ENCODE measurements around the gene ICAM1.

Gene ICAM1

DNA sequence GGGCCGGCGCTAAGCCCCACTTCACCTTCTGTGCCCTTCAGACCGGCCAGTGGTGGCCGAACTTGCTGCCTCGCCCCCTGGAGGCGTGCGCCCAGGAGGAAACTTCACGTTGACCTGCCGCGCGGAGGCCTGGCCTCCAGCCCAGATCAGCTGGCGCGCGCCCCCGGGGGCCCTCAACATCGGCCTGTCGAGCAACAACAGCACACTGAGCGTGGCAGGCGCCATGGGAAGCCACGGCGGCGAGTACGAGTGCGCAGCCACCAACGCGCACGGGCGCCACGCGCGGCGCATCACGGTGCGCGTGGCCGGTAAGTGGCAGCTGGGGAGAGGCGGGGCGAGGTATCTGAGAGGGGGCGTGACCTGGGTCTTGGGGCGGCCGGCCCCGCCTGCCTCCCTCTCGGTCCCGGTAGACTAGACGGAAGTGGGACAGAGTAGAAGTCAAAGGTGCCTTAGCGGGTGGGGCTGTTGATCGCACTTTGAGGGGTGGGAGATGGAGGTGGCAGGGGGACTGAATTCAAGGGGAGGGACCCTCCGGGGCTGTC lies 24.5 kb downstream of the ICAM1 start:
- no peak for DNase-seq

DNA sequence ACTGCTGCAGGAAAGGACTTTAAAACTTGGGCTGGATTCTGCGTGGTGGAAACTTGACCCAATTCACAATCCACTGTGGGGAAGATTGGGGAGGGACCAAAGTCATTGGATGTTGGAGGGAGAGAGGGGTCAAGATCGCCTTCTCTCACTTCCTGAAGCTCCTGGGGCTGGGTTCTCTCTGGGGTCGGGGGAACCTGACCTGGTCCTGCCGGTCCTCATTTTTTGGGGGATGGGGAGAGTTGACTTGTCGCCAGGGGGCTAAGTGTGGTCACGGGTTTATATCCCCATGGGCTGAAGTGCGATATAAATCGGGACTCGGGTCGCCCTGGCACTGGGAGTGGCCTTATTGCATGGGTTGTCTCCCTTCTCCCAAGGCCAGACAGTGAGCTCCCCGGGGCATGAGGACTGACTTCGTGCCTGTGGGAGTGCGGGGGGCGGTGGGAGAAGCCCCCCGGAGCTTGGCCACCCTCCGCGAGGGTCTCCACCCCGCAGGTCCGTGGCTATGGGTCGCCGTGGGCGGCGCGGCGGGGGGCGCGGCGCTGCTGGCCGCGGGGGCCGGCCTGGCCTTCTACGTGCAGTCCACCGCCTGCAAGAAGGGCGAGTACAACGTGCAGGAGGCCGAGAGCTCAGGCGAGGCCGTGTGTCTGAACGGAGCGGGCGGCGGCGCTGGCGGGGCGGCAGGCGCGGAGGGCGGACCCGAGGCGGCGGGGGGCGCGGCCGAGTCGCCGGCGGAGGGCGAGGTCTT lies 25.1 kb downstream of the ICAM1 start:
- DNase-seq, result no peak

DNA sequence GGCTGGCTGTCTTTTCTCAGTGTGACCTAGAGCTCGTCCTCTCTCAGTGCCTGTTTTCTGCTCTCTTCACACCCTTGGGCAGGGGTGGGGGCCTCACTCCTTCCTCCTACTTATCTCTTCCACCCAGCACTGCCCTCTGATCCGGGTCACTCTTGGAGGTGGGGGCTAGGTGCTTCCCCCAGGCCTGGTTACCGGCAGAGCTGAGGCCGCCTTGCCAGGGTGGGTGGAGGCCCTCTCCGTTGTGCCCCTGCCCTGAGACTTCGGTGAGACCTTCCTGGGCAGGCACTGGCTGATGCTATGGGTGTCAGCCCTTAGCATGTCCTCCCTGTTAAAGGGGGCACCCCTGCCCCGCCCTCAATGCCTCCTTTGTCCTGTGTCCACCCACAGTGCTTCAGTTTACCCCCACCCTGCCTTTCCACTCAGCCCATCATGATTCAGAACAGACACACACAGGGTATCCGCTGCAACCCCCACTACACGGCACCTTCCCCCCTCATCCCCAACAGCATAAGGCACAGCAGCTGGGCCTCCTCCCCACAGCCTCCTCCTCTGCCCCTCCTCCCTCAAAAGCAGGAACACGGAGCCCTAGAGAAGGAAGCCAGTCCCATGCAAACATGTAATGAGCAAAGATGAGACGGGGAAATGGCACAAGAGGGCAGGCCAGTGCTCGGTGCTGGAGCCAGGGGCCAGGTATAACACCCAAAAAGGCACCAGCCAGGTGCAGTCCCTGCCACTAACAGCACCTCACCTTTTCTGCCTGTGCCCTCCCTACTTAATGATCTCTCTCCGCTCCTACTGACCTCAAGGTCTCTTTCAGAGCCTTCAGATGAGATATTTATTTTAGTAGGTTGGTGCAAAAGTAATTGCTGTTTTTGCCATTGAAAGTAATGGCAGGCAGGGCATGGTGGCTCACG lies 28.9 kb downstream of the ICAM1 start:
- DNase-seq, result no peak

DNA sequence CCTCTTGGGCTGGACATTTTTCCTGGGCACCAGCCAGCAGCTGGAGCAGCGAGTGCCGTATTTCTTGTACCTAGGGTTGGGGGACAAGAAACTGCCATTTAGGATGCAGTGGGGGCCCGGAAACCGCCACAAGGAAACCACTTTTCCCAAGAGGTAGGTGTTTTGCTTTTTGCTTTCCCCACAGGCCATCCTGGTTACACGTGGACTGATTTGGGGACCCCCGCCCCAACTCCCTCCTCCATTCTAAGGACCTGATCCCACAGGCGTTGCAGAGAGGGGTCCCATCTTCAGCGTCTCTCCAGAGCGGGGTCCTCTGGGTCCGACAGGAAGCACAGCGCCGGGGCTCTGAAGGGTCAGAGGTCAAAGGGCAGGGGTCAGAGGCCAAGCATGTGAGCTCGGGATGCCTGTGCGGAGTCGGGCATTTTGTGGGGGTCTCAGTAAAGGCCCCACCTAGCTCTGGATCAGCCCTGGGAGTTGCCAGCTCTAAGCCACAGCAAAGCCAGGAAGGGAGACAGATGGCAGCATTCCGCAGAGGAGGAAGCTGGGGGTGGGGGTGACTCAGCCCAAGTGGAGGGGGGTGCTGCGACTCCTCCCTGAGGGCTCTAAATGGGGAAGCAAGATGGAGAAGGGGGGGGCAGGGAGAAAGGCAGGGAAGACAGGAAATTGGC lies 34.4 kb downstream of the ICAM1 start:
- DNase-seq, result no peak

DNA sequence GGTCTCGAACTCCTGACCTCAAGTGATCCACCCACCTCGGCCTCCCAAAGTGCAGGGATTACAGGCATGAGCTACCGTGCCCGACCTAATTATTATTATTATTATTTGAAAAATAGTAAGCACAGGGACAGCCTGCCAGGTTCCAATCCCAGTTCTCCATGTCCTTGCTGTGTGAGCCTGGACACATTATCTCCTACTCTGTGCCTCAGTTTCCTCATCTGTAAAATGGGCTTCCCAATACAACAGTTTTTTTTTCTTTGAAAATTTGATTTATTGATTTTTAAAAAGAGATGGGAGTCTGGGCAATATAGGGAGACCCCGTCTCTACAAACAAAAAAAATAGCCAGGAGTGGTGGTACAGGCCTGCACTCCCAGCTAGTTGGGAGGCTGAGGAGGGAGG lies 35.4 kb downstream of the ICAM1 start:
- no peak for DNase-seq

DNA sequence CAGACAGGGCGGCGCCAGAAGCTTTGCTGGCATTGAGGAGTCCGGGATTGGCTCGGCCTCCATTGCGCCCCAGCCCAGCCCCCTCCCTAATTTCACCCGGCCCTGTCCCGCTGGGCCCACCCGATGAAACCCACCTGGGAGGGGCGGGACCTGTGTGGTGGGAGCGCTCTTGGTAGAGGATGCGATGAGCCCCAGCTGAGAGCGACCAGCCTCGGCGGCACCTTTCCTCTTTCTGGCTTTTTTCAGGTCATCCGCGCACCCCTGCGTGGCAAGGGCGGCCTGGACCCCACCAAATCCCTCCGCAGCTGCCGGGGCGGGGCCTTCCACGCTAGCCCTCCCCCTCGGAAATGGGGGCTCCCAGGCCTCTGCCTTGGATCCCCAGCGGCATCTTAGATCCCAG lies 38.5 kb downstream of the ICAM1 start, which contains the start of gene ZGLP1:
TSS of gene ZGLP1 (minus strand) at position 393 of the 400 bp plus-strand sequence.
- DNase-seq, result no peak

DNA sequence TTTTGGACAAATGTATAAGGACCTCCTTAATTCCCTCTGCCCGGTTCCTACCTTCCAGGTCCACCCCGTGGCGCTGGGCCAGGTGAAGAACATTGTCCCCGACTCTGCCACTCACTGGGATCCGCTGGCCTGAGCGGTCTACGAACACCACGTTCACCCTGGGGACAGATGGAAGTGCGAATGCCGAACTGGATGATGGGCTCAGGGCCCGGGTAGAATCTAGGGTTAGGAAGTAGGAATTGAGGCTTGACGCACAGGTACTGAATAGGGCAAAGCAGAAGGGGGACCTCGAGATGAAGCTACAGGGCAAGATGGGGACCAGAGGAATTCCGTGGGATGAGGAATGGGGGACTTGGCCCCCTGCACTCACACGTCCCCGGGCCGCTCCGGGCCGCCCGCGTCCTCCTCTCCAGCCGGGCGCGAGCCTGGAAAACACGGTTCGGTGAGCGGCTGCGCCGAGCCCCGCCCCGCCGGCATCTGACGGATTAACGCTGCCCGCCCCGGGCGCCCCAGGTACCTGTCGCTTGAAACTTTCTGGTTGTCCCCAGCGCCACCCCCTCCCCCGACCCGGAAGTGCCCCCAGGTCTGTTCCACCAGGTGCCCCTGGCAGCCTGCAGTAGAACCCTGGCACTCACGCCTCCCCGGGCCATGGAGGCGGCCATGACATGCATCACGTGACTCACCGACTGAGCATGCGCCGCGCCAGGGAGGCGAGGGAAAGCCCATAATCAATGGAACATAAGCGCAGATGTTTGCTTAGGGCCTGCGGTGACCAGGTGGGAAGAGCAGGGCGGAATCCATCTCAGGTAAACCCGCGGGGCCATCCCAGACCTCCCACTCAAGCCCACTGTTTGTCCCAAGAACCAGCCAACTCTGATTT lies 44.7 kb downstream of the ICAM1 start, which contains the start of gene FDX2:
TSS of gene FDX2 (minus strand) at position 681 of the 880 bp plus-strand sequence. CDS start at position 662, 19 bp downstream.
- DNase-seq, result peak; percentile 82 to 87

DNA sequence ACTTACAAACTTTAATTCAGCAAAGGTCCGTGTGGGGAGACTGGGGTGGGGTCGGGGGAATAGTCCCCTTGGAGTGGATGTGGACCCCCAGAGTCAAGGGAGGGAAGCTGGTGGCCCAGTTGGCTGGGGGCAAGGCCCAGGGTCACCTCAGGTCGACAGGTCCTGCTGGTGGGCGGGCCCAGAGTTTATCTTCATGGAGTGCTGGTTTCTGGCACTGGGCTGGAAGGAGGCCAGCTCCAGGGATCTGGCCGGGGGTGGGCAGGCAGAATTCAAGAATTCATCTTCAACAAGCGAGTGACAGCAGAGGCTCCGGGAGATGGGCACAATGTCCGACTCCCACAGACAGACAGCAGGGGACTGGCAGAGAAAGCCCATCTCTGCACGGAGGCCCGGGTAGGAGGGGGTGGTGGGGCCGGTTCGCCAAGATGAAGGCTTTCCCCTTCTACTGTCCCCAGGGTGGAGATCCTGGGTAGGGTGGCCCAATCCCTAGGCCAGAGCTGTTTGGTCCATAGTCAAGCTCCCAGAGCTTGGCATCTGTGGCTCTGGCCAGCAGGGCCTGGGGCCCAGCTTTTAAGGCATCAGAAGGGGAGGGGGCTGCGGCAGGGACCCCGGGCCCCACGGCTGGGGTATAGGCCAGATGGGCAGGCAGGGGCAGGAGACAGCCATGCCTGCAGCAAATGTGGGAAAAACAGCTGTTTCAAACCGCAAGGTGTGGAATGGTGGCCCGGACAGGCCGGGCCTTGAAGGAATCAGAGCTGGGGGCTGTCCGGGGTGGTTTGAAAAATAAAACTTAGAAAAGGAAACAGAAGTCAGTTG lies 45.5 kb downstream of the ICAM1 start:
- no peak for DNase-seq

DNA sequence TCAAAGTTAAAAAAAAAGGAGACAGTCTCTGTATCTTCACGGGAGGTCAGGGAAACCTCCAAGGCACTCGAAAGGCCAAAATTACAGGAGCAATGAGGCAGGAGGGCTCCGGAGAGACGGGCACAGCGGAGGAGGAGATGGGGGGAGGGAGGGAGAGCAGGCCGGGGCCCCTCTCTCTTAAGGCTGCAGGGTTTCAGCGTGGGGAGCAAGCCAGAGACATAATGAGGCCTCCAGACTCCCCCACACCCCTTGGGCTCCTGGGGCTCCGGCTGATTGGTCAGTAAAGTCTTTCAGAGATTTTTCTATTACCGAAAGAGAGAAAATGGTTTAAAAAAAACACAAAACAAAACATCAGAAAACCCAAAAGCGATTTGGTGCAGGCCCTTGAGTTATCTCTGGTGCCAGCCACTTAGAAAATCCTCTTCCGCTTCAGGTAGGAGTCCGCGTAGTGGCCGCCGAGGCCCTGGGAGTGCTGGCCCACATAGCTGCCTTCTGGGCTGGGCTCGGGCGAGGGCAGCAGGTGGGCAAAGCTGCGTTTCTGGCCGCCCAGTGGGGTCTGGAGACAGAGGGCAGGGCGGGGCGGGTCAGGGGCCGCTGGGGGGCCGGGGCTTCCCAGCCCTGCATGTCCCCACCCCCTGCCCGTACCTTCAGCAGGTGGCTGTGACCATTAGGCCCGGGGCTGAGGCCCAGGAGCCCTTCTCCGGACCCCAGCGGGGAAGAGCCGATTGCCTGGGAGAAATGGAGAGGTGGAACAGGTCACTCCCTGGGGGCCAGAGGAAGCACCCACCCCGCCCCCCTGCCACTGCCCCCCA lies 46.3 kb downstream of the ICAM1 start:
- no peak for DNase-seq

DNA sequence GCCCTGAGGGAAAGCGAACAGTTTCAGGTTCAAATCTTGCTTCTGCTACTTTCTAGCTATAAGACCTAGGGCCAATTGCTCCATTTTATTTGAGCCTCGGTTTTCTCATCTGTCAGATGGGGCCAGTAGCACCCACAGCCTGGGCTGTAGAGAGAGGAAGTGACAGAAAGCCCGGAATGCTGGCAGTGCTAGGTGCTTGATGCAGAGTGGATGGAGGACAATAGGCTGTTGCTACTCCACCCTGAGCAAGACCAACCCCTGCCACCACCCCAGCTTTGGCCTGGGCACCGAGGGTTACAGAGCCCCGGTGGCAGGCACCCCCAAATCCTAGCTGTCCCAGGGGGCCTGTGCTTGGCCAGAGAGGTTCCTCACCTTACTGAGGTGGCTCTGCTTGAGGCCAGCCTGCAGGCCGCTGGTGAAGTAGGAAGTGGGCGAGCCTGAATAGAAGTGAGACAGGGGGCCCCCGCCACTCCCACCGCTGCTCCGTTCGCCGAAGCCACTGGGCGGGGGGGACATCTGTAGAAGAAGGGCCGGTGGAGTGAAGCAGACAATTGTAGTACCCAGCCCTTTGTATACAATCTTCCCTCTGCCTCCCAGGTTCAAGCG lies 47.0 kb downstream of the ICAM1 start:
- DNase-seq, result no peak

DNA sequence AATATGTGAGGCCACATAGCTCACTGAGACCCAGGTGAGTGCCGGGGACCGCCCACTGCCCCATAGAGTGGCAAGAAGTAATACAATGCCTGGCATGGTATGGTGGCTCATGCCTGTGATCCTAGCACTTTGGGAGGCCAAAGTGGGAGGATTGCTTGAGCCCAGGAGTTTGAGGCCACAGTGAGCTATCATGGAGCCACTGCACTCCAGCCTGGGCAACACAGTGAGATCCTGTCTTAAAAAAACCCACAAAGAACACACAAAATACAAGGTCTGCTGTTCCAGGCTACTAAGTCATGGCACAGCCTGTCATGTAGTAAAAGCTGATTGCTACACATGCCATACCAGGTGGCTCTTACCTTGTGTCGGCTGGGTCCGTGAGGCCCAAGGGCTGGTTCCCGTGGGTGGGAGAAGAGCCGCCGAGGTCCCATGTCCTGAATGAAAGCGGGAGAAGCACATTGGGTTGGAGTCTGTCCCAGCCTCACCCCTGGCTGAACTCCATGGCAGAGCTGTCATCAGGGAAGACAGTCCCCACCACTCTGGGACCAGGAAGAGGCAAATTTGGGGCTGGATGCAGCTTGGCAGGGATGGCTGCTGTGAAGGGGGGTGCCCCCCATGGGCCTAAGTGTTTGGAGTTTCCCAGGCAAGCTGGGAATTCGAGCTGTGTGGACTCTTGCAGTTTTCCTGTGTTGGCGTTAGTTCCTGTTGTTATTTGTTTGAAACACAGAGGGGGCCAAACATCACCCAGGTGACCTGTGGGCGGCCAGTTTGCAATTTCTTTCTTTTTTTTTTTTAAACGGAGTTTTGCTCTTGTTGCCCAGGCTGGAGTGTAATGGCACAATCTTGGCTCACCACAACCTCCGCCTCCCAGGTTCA lies 48.1 kb downstream of the ICAM1 start:
- DNase-seq, result no peak

DNA sequence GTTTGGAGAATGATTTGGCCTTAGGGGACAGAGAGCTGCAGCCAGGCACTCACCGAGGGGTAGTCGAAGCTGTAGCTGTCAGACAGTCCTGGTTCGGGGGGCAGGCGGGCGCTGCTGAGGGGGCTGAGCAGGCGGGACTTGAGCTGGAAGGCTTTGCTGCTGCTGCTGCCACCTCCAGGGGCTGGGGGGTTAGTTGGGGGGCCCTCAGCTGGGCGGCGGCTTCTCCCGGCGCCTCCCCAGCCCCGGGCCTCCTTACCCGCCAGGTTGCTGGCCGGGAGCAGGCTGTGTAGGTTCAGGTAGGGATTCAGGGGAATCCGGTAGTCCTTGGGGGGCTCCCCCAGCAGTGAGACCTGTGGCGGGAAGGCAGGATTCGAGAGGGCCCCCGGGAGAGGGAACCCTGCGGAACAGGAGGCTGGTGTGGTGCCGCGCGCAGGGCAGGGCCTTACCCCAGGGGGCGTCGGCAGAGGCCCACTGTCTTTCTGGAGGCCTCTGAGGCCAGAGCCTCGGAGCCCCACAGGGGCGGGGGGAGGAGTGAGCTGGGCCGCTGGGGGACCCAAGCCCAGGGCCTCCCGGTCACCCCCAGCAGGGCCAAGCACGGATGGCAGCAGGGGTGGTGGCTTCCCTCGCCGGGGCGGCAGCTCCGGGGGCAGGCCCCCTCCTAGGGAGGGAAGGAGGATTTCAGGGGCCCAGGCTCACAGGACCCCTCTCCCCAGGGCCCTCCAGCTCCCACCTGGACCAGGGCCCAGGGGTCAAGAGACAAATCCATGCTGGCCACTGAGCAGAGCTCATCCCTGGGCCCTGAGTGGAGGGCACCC lies 49.9 kb downstream of the ICAM1 start:
- DNase-seq, result no peak

DNA sequence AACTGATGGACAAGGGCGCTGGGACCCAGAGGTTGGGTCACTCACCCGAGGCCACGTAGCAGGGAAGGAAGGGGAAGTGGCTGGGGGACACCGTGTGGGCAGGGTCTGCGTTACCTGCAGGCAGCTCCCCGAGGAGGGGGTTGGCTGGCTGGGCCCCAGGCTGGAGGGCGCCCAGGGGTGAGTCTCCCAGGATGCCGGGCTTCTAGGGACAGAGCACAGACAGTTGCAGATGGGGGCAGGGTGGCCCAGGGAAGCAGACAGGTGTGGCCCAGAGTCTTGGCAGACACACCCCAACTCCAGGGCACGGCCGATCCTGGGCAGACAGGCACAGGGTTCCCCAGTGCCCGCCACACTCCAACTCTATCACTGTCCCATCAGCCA lies 50.5 kb downstream of the ICAM1 start:
- no peak for DNase-seq

DNA sequence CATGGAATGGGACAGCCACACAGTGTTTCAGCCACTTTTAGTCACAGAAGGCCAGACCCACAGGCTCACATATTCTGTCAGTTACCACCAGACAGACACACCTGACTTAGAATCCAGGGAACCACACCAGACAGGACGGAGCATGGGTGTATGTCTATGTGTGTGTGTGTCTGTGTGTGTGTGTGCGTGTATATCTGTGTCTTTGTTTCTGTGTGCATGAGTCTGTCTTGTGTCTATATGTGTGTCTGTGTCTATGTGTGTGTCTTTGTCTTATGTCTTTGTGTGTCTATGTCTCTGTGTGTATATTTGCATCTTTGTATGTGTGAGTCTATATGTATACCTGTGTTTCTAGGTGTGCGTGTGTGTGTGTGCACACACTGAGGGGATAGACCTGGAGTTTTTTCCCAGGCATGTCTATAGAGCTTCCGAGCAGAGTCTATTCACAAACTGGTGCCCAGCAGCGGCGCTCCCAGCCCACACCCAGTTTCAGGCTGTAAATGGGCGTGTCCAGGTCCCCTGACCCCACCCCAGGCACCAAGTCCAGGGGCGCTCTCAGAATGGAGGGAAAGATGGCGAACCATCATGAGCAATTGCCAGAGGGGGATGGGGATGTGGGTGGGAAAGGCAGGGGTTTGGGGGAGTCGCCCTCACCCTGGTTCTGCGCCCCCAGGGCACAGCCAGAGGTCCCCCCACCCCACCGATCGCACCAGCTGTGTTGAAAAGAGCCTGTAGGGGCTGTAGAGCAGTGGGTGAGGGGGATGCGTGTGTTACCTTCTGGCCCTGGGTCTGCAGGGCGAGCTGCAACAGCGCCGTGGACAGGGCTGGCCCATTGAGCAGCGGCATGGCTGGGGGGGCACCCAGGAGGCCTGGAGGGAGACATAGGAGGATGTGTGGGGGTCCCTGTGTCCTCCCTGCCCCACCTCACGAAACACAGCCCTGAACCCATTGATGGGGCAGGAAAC lies 51.2 kb downstream of the ICAM1 start:
- DNase-seq, result no peak

DNA sequence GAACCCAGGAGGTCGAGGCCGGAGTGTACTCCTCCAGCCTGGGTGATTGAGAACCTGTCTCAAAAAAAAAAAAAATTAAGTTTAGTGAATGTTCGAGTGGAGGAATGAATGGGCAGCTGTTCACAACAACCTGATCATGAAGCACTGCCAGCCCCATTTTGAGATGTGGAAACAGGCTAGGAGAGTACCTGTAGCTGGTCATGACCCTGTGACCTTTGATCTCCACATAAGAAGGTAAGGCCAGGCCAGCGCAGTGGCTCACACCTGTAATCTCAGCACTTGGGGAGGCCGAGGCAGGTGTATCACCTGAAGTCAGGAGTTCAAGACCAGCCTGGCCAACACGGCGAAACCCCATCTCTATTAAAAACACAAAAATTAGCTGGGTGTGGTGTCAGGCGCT lies 54.8 kb downstream of the ICAM1 start:
- no peak for DNase-seq

DNA sequence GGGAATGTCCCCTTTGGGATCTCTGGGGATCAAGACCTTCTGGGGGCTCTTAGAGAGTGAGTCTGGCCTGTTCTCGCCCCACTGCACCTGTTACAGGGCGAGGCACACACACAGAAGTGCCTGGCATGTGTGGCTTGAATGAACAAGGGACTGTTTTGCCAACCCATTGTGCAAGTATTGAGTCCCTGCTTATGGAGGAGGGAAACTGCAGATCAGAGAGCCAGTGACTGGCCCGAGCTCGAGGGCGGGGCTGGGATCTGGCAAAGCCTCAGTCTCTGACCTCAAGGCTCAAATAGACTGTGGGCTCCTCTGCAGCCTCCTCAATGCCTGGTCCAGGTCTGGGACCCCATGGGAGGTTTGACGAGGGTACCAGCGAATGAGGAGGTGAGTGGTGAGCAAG lies 56.9 kb downstream of the ICAM1 start:
- DNase-seq, result no peak
